K562 (cell line): ENCODE measurements around the gene YES1. TPM values are rescaled to one million over a fixed set of nuclear protein-coding genes. Genes with fewer than 3 reads are reported as not detected.
A peak's percentile ranks its signal among the peaks of the same experiment; 100 is the strongest.

Source experiments
- ATAC-seq: fragments of 200-7000 bp; cut with Tn5 transposase; 3 replicates; pipeline ENCODE4 v1.9.1; 2020; ENCODE audit warnings: moderate library complexity
- BruUV-seq: library from RNA; stranded (reverse); fragments of 400-500 nt; replicated peaks from 2 replicates; lab custom pipeline; 2021; lab: Mats Ljungman, UMichigan
- CTCF ChIA-PET: fragments of 300-600 bp; formaldehyde crosslinking; extraction: SDS; loops from one replicate; lab custom pipeline; 2021; ENCODE audit warnings: low intra/inter-chr PET ratio; lab: Yijun Ruan, JAX
- POLR2A ChIA-PET: fragments of 300-600, 350-650 bp; sonication (Branson Sonifier 250); formaldehyde crosslinking; extraction: SDS; loops from one replicate; lab custom pipeline; 2021; ENCODE audit warnings: antibody characterized with exemption, inconsistent platforms; lab: Yijun Ruan, JAX
- DNase-seq, 4 experiments: peaks; one replicate each; pipeline versions ENCODE4 v3.0.0 to v3.0.0-alpha.2; 2011 to 2018; ENCODE audit warnings: low spot score in 3 of 4, mixed read lengths in 3 of 4; ENCODE audit errors: extremely low read depth in 1 of 4
- FAIRE-seq: peaks from 2 replicates; lab custom pipeline; 2011; peaks lifted over from hg19 to GRCh38; lab: Jason Lieb, UNC
- H2AFZ ChIP-seq: 2 replicates; pipeline ENCODE4 v1.6.0; 2011; ENCODE audit warnings: low read depth, low read length, control low read depth, inconsistent platforms
- H3K27ac ChIP-seq: fragments of 200-600 bp; 3 replicates; pipeline ENCODE4 v1.8.0; 2011; ENCODE audit warnings: low read depth, mild to moderate bottlenecking, control low read depth, inconsistent platforms, low read length, moderate library complexity, mixed read lengths; ENCODE audit errors: extremely low read depth
- H3K27me3 ChIP-seq, 2 experiments: fragments of 300-600 bp in 1 of 2; 2 replicates in 1 of 2; 3 replicates in 1 of 2; pipeline versions ENCODE4 v1.6.0 to v1.8.0; 2011; ENCODE audit warnings: inconsistent platforms in 2 of 2, low read length in 2 of 2, mild to moderate bottlenecking in 1 of 2, mixed read lengths in 1 of 2, moderate library complexity in 1 of 2; ENCODE audit not compliant: control insufficient read depth in 2 of 2, insufficient read depth in 2 of 2
- H3K36me3 ChIP-seq: fragments of 300-600 bp; 3 replicates; pipeline ENCODE4 v1.8.0; 2011; ENCODE audit warnings: mild to moderate bottlenecking, low read length, inconsistent platforms; ENCODE audit not compliant: control insufficient read depth, insufficient read depth
- H3K4me1 ChIP-seq, 2 experiments: fragments of 200-600 bp in 1 of 2; replicated peaks in 1 of 2; 2 replicates in 1 of 2; 3 replicates in 1 of 2; pipeline versions ENCODE4 v1.5.1 to v1.8.0; 2011; ENCODE audit warnings: inconsistent platforms in 2 of 2, low read length in 2 of 2, mild to moderate bottlenecking in 1 of 2, mixed read lengths in 1 of 2, moderate library complexity in 1 of 2; ENCODE audit not compliant: control insufficient read depth in 2 of 2, insufficient read depth in 2 of 2
- H3K4me2 ChIP-seq: 2 replicates; pipeline ENCODE4 v1.6.1; 2011; ENCODE audit warnings: low read length, control low read depth, inconsistent platforms, mixed read lengths; ENCODE audit not compliant: insufficient read depth
- H3K4me3 ChIP-seq: fragments of 200-600 bp; sonication (generic), shearing (Covaris generic); 2 replicates; pipeline ENCODE4 v1.5.1; 2016; ENCODE audit warnings: control low read depth, inconsistent platforms
- H3K79me2 ChIP-seq: fragments of 200-600 bp; 3 replicates; pipeline ENCODE4 v1.8.0; 2011; ENCODE audit warnings: low read length, inconsistent platforms; ENCODE audit not compliant: control insufficient read depth, insufficient read depth
- H3K9ac ChIP-seq, 2 experiments: 2 replicates each; pipeline versions ENCODE4 v1.6.0 to v1.6.1; 2011; ENCODE audit warnings: low read depth in 2 of 2, low read length in 2 of 2, control low read depth in 1 of 2, inconsistent platforms in 1 of 2, mild to moderate bottlenecking in 1 of 2, mixed read lengths in 1 of 2; ENCODE audit not compliant: insufficient read depth in 1 of 2
- H3K9me1 ChIP-seq: one replicate; pipeline ENCODE4 v1.6.0; 2011; ENCODE audit warnings: inconsistent platforms, mild to moderate bottlenecking, low read length, moderate library complexity; ENCODE audit not compliant: control insufficient read depth, insufficient read depth
- H3K9me3 ChIP-seq: replicated peaks from 2 replicates; pipeline ENCODE4 v1.5.1; 2011; ENCODE audit warnings: low read depth, low read length, inconsistent platforms; ENCODE audit not compliant: control insufficient read depth, insufficient read depth
- H4K20me1 ChIP-seq: replicated peaks from 2 replicates; pipeline ENCODE4 v1.6.1; 2011; ENCODE audit warnings: low read length, inconsistent platforms, mixed read lengths; ENCODE audit not compliant: control insufficient read depth, insufficient read depth
- EHMT2 ChIP-seq: fragments of 450-650 bp; IDR thresholded peaks from 2 replicates; pipeline ENCODE4 v1.6.1; 2018; ENCODE audit warnings: antibody characterized with exemption
- ELF2 ChIP-seq: fragments of 250-450 bp; sonication (Bioruptor Pico); IDR thresholded peaks from 2 replicates; pipeline ENCODE4 v1.5.0; 2021; ENCODE audit warnings: mild to moderate bottlenecking
- HDAC2 ChIP-seq: fragments of 450-650 bp; IDR thresholded peaks from 2 replicates; pipeline ENCODE4 v1.6.1; 2016; ENCODE audit warnings: mild to moderate bottlenecking
- HMG20B ChIP-seq: fragments of 250-450 bp; sonication (Bioruptor Pico); IDR thresholded peaks from 2 replicates; pipeline ENCODE4 v1.5.0; 2021; ENCODE audit warnings: mild to moderate bottlenecking
- KDM1A ChIP-seq, 2 experiments: fragments of 450-650 bp; IDR thresholded peaks; 2 replicates each; pipeline ENCODE4 v1.6.1; 2016; ENCODE audit warnings: mild to moderate bottlenecking in 2 of 2
- MYNN ChIP-seq, 2 experiments: sonication (generic); formaldehyde crosslinking in 1 of 2; IDR thresholded peaks; 2 replicates each; pipeline versions ENCODE4 v1.5.0 to v1.6.1; 2016 to 2020; ENCODE audit warnings: antibody characterized with exemption in 1 of 2, missing genetic modification reagents in 1 of 2
- NBN ChIP-seq: fragments of 450-650 bp; IDR thresholded peaks from 2 replicates; pipeline ENCODE4 v1.6.1; 2016; ENCODE audit warnings: low read depth, mild to moderate bottlenecking
- NCOA1 ChIP-seq: fragments of 450-650 bp; IDR thresholded peaks from 2 replicates; pipeline ENCODE4 v1.6.1; 2016; ENCODE audit warnings: low read depth
- NONO ChIP-seq, 2 experiments: fragments of 200-400 bp in 1 of 2; fragments of 450-650 bp in 1 of 2; formaldehyde crosslinking in 1 of 2; IDR thresholded peaks; 2 replicates each; pipeline ENCODE4 v1.6.1; 2017; ENCODE audit warnings: low read depth in 2 of 2, mild to moderate bottlenecking in 2 of 2, moderate library complexity in 2 of 2, low read length in 1 of 2
- POLR3G ChIP-seq: IDR thresholded peaks from 2 replicates; pipeline ENCODE4 v1.6.1; 2011; ENCODE audit not compliant: insufficient read length, insufficient replicate concordance; ENCODE audit errors: extremely low read depth
- RAD51 ChIP-seq: fragments of 450-650 bp; IDR thresholded peaks from 2 replicates; pipeline ENCODE4 v1.7.1; 2016; ENCODE audit warnings: low read depth, mild to moderate bottlenecking, borderline replicate concordance
- RBM14 ChIP-seq: fragments of 200-400 bp; formaldehyde crosslinking; IDR thresholded peaks from 2 replicates; pipeline ENCODE4 v1.6.1; 2018; ENCODE audit warnings: low read depth, mild to moderate bottlenecking, low read length, moderate library complexity, borderline replicate concordance; ENCODE audit not compliant: insufficient read depth
- TAF1 ChIP-seq: IDR thresholded peaks from 2 replicates; pipeline ENCODE4 v1.6.1; 2011; ENCODE audit warnings: mild to moderate bottlenecking, low read length, moderate library complexity; ENCODE audit not compliant: insufficient read depth, control insufficient read depth, severe bottlenecking; ENCODE audit errors: extremely low read depth
- TCF7 ChIP-seq: sonication (generic); IDR thresholded peaks from 2 replicates; pipeline ENCODE4 v1.6.1; 2016; ENCODE audit warnings: antibody characterized with exemption, borderline replicate concordance
- ZNF592 ChIP-seq: fragments of 450-650 bp; IDR thresholded peaks from 2 replicates; pipeline ENCODE4 v1.6.1; 2017; ENCODE audit warnings: antibody characterized with exemption, mild to moderate bottlenecking
- WGBS: fragments of 100-300 bp; shearing (Covaris generic); methylation state at CpG from one replicate; pipeline ENCODE4 v1.1.6; 2016; ENCODE audit warnings: low coverage, mixed read lengths; ENCODE audit not compliant: insufficient coverage; ENCODE audit errors: missing lambda C conversion rate; 5-methylcytosine and 5-hydroxymethylcytosine counted together
- in situ Hi-C: fragments of 300-500 bp; cut with MboI; formaldehyde crosslinking; loops from 4 replicates; pipeline ENCODE4 v1.15.0; 2018; ENCODE audit warnings: inconsistent platforms, mixed read lengths
- intact Hi-C: fragments of 100-400 bp; cut with micrococcal nuclease; formaldehyde crosslinking; loops from 2 replicates; pipeline ENCODE4 v1.14.2; 2022
- polyA plus RNA-seq, 8 experiments: library from polyadenylated mRNA; depleted of rRNA in 4 of 8; stranded (reverse) in 5 of 8; unstranded in 3 of 8; fragments of >200 nt; fragmentation: Nextera tagmentation in 2 of 8; fragmentation: Illumina TruSeq in 1 of 8; extraction: Ambion mirVana in 2 of 8; extraction: Trizol in 1 of 8; gene quantifications; 2 replicates each; pipeline versions ENCODE4 v1.2.1 to v1.2.3, GENCODE V29; 2011 to 2014; ENCODE audit warnings: inconsistent platforms in 1 of 8, missing spikeins in 1 of 8
- total RNA-seq, 7 experiments: library from RNA; depleted of rRNA in 6 of 7; stranded (reverse); fragments of >200 nt in 6 of 7; fragmentation: Illumina TruSeq in 2 of 7; extraction: Trizol in 2 of 7; gene quantifications; 2 replicates each; pipeline versions ENCODE4 v1.2.1 to v1.2.3, GENCODE V29; 2011 to 2021; ENCODE audit warnings: low replicate concordance in 1 of 7
- TF ChIP-seq, protein P1 (sequence below): fragments of 250-450 bp; sonication (Bioruptor Pico); IDR thresholded peaks from 2 replicates; pipeline ENCODE4 v1.4.0; 2020; ENCODE audit warnings: mild to moderate bottlenecking

YES1 gene
- total and polyA plus RNA-seq, 9 of the 15 experiments (the other 6 are each of a cell fraction or from before 2014, with no cell fraction given): 37.2 to 115 (median 77.7) TPM

GRCh38 chr18:830315-830901 is 18.4 kb upstream of the YES1 start:
- ChIA-PET CTCF (interaction anchor here (1.5 to 5.0 kb wide), 4 partner anchors 86 to 206 kb away, joined by 5 to 61 read pairs (median 12); no protein-coding TSS in a partner anchor), POLR2A (interaction anchor here (0.7 to 2.9 kb wide), 20 partner anchors 9 to 172 kb away, joined by 3 to 14 read pairs (median 4); partner anchors contain the start of genes ENOSF1 and TYMS)
- Histone ChIP-seq H3K9ac (peak overlapping the region; percentile 53 to 57; a peak in 3 of 4 replicates), H3K4me1 (peaks cover 21 to 39% of the 10 kb centered on the region in 2 experiments; a peak in 4 of 5 replicates), H3K4me2 (peak overlapping the region; percentile 89), H3K27me3 (no peaks in the 10 kb centered on the region), H2AFZ (peak overlapping the region; percentile 90), H3K36me3 (no peaks in the 10 kb centered on the region), H3K9me3 (no peaks in the 10 kb centered on the region), H3K79me2 (0 out of 3 replicates have a peak, but pooled peaks cover 10% of the 10 kb centered on the region), H4K20me1 (no peaks in the 10 kb centered on the region), H3K27ac (peak overlapping the region; percentile 75), H3K4me3 (peak overlapping the region; percentile 41; the same call in 1 of the 2 replicates), H3K9me1 (no peaks in the 10 kb centered on the region)
- intact Hi-C loops: loop anchor here (1.0 to 10.0 kb wide), 3 partner anchors 16 to 336 kb away; no protein-coding TSS in a partner anchor
- BruUV-seq: no TSS peak
- peak; percentile 57 for ATAC-seq
- peak; percentile 74 for FAIRE-seq
- DNase-seq: peak; percentile 32 to 84 (median 46)
- 0% methylated on average over 5 of the region's 5 CpGs for WGBS
- in situ Hi-C loops: loop anchor here (5.0 kb wide), 2 partner anchors 88 to 208 kb away; no protein-coding TSS in a partner anchor
- TF ChIP-seq POLR3G: no peak
- TF ChIP-seq HDAC2: peak; percentile 75; the same call in 1 of the 2 replicates
- no peak for TF ChIP-seq HMG20B (CRISPR knock-in tag)
- no peak for TF ChIP-seq RBM14
- peak; percentile 65; the same call in 1 of the 2 replicates for TF ChIP-seq EHMT2
- TF ChIP-seq TCF7: no peak
- TF ChIP-seq ELF2 (CRISPR knock-in tag): no peak
- TF ChIP-seq NCOA1: no peak; the same call in 1 of the 2 replicates
- TF ChIP-seq TAF1: peak; percentile 33
- TF ChIP-seq, protein P1, sequence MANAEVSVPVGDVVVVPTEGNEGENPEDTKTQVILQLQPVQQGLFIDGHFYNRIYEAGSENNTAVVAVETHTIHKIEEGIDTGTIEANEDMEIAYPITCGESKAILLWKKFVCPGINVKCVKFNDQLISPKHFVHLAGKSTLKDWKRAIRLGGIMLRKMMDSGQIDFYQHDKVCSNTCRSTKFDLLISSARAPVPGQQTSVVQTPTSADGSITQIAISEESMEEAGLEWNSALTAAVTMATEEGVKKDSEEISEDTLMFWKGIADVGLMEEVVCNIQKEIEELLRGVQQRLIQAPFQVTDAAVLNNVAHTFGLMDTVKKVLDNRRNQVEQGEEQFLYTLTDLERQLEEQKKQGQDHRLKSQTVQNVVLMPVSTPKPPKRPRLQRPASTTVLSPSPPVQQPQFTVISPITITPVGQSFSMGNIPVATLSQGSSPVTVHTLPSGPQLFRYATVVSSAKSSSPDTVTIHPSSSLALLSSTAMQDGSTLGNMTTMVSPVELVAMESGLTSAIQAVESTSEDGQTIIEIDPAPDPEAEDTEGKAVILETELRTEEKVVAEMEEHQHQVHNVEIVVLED: no peak
- peak; percentile 77; the same call in 1 of the 2 replicates for TF ChIP-seq NBN
- peak; percentile 78 for TF ChIP-seq ZNF592
- no peak for TF ChIP-seq MYNN (IDR thresholded peaks at IDR 0.05)
- no peak for TF ChIP-seq MYNN (CRISPR knock-in tag; IDR thresholded peaks at IDR 0.05)
- TF ChIP-seq NONO (IDR thresholded peaks at IDR 0.05; ENCODE audit: low read depth in 2 of 2, low read length in 1 of 2): 0 out of 4 replicates have a peak, but pooled peaks of 1 of the 2 experiments have one; percentile 10
- peak; percentile 51 for TF ChIP-seq RAD51
- peak; percentile 66 to 77 for TF ChIP-seq KDM1A (IDR thresholded peaks at IDR 0.05)
